OCI-M1 (cell line): ENCODE data around the gene TRIM59.
A peak's percentile ranks its signal among the peaks of the same experiment; 100 is the strongest.

Experiments used
- DNase-seq: peaks from one replicate; lab custom pipeline; 2025; lab: John Stamatoyannopoulos, UW

The TRIM59 gene

DNA sequence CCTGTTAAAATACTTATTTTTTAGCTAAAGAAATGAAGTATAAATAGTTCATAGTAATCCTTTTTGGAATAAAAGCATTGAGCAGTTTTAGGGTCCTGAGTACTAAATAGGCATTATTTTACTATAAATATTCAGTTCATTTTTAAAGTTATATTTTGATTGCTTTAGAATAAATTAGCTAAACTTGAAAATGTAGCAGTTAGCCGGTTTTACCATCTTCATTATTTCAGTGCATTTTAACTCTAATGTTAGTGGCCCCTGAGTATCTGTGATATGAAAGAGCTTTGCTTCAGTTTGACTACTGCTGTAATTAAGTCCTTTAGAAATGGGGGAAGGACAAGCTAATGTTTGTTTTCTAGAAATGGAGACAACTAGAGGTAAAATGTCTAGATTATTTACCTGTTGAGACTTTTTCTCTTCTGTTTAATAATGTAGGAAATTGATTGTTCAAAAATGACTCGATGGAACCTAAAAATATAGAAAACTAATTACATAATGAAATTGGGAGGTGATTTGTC lies 46.5 kb downstream of the TRIM59 start:
- peak; percentile 27 for DNase-seq

DNA sequence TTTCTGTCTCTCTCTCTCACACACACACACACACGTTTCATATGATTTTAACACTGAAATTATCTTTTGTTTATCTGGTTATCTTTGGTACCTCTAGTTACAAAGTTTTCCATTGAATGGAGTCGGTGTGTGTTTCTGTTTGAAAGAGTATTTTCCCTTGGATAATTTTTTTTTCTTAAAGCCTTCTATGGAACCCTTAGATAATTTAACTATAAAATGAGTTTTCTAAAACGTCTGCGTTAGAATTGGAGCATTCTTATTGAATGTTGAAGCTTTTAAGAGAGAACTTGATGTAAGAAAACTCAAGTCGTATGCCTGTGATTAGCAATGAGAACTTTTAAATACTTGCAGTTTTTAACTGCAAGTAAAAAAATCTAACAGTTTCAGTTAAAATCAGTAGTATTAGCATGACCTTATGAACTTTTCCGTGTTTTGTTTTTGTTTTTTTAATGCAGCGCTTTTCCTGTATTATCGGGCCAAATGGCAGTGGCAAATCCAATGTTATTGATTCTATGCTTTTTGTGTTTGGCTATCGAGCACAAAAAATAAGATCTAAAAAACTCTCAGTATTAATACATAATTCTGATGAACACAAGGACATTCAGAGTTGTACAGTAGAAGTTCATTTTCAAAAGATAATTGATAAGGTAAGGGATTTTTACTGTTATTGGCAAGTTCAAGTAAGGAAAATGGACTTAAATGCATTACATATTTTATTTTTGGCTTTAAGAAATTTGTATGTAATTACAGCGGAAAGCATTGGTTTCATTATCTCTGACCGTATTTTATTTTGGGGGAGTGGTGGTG lies 47.2 kb downstream of the TRIM59 start:
- no peak for DNase-seq

DNA sequence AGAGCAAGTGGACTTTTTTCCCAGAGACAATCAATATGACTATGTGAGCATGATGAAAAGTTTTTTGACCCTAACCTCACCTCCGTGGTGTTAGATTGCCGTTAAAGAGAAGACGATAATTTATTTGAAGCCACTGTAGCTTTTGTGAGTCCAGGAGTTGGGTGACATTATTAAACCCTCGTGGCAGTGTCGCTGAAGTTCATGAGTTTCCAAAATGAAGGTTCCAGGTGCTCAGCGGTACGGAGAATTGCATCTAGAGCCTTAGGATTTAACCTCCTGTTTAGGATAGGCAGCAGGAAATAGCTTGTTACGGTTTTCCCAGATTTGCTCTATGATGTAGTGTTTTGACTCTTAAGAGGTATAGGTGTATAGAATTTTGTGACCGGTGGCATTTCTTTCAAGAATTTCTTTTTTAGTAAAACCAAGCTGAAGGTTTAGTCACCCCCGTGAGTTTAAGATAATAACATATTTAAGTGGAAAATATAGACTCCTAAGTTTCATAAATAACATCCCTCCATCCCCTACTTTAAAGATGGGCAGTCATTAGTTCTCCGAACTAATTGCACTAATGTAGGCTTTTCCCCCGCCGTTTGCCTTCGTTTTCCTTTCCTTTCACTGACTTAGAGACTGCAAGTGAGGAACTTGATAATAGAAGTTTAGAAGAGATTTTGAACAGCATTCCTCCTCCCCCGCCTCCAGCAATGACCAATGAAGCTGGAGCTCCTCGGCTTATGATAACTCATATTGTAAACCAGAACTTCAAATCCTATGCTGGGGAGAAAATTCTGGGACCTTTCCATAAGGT lies 48.1 kb downstream of the TRIM59 start:
- DNase-seq = peak; percentile 83

DNA sequence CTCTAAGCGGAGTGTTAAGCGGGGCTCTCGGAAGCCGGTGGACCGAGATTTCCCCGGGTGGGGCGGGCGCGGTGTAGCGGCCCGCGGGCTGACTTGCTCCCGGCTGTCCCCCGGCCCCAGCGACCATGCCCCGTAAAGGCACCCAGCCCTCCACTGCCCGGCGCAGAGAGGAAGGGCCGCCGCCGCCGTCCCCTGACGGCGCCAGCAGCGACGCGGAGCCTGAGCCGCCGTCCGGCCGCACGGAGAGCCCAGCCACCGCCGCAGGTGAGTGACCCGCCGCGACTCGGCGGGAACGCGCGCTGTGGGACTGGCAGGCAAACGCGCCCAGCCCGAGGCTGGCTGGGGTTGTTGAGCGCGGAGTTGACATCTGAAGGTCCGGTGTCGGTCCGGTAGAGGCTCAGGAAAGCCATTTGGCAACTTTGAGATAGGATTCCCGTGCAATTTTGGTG lies 48.9 kb downstream of the TRIM59 start:
- peak; percentile 28 for DNase-seq

DNA sequence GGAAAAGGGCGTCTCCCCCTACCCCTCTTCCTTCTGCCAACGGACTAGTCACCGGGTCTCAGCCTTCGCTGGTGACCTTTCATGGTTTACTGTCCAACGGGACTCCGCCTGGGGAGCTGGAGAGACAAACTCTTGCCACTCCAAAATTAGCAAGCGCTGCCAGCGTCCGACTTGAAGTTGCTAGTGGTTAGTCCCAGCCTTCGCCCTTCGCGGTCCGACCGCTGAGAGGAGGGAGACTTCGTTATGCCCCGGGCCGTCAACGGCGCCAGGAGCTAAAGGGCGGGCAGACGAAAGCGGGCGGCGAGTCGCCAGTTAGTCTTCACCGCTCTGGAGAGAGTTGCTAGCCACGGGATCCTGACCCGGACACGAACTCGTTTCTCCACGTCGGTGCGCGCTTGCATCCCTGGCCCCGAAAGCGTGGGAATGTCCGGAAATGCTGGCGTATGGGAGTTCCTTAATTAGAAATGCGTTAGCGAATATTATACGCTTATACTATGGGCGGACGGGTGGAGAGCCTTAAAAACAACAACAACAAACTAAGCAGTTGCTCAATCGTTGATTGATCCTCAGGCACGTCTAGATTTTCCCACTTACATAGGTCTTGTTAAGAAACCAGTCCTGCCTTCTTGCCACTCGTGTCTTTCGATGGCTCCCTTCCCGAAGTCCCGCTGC lies 49.4 kb downstream of the TRIM59 start:
- peak; percentile 45 for DNase-seq

DNA sequence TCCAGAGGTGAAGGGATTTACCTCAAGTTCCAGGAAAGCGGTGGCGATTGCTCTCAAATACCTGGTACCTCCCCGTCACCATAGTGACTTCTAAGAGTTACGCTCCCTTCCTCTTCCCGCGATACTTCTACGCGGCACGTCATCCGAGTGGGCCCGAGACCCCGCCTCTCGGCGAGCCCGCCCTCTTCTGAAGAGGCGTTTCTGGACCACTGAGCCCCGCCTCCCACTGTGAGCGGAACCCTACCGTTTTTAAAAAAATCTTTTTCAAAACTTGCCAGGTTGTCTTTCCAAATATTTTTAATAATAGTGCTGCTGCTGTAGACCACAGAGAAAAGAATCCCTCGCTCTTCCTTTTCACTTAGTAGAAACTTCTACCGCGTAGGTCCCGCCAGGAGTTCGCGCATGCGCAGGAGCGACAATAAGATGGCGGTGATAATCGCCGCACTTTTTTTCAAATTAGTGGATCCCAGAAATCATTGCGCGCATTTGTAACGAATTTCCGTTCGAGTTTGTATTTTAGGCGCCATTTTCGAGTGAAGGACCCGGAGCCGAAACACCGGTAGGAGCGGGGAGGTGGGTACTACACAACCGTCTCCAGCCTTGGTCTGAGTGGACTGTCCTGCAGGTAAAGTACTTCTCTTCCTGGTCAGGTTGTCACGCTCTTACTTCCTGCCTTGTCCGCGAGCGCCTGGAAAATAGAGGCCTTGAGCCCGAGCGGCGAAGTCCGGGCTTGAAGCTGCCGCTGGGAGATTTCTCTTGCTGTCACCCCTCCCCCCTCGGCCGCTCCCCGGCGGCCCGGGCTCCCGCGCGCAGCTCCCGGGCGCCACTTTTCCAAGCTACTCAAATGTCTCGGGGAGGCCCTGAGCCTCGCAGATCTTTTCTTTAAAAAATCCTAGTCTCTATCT lies 50.2 kb downstream of the TRIM59 start, which contains the start of the genes IFT80 and SMC4:
IFT80 (minus strand) TSS at position 101 of the 905 bp plus-strand sequence. CDS start 14,625 bp downstream, outside the sequence.
SMC4 (plus strand) TSS at position 526 of the 905 bp plus-strand sequence. CDS start 1,177 bp downstream, outside the sequence.
- peak; percentile 92 for DNase-seq

DNA sequence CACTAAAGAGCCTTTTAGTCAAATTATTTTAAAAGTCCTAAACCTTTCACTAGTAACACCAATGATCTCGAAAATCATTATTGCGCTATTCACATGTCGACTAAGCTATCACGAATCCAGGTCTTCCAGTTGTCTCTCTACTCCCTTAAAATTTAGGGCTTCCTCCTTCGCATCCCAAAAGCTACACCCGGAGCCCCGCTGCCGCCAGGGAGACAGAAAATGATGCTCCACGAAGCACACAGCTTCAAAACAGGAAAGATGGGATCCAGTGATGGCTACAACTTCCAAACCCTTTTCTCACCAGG lies 50.8 kb downstream of the TRIM59 start:
- no peak for DNase-seq

DNA sequence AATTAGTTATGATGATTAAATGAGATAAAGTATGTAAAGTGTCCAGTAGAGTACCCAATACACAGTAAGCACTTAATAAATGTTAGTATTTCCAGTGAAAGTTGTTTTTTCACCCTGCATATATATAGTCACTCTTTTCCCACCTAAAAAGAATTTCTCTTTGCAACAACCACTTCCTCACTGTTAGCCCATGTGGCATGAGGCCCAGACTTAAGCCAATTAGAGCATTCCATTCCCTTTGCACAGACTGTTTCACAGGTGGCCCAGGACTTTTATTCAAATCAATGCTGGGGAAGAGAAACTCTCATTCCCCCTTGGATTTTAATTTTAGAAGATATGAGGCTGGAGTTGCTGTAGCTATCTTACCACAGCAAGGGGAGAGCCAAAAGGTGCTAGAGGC lies 54.3 kb downstream of the TRIM59 start:
- DNase-seq = peak; percentile 27

DNA sequence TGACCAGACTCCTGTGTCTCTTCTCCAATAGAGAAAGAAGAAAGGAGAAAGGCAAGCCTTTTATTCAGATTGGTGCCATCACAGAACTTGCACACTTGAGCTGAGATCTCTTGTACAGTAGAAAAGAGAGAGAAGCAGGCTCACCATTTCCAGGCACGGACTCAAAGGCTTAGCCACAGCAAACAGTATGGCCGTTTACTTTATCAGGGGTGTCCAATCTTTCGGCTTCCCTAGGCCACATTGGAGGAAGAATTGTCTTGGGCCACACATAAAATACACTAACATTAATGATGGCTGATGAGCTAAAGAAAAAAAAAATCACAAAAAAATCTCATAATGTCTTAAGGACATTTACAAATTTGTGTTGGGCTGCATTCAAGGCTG lies 55.6 kb downstream of the TRIM59 start:
- peak; percentile 79 for DNase-seq

DNA sequence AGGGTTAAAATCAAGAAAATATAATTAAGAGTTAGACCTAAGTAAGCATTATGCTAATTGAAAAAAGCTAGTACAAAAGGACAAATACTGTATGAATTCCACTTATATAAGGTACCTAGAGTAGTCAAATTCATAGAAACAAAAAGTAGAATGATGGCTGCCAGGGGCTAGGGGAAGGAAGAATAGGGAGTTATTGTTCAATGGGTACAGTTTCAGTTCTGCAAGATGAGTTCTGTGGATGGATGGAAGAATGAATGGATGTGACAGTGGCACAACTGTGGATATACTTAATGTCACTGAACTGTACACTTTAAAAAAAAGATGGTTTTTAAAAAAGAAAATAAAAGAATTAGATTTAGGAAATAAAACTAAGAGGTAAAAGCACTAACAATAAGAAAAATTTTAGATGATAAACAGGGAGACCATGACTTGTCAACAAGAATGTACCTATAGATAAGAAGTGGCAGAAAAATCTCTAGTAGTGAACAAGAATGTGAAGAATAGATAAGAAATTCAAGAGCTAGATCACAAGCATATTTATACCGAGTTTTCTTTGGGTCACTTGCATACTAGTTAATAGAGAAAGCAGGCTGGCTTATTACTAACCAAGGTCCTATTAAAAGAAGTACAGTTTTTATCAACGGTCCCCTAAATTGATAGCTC lies 56.1 kb downstream of the TRIM59 start:
- DNase-seq = peak; percentile 79

DNA sequence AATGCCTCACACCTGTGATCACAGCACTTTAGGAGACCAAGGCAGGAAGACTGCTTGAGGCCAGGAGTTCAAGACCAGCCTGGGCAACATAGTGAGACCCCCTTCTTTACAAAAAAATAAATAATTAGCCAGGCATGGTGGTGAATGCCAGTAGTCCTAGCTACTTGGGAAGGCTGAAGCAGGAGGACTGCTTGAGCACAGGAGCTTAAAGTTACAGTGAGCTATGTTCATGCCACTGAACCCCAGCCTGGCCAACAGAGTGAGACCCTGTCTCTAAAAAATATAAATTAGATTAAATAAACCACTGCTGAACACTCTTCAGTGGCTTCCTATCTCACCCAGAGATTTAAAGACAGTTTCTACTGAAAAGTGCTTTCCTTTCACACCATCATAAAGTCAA lies 56.8 kb downstream of the TRIM59 start:
- no peak for DNase-seq

DNA sequence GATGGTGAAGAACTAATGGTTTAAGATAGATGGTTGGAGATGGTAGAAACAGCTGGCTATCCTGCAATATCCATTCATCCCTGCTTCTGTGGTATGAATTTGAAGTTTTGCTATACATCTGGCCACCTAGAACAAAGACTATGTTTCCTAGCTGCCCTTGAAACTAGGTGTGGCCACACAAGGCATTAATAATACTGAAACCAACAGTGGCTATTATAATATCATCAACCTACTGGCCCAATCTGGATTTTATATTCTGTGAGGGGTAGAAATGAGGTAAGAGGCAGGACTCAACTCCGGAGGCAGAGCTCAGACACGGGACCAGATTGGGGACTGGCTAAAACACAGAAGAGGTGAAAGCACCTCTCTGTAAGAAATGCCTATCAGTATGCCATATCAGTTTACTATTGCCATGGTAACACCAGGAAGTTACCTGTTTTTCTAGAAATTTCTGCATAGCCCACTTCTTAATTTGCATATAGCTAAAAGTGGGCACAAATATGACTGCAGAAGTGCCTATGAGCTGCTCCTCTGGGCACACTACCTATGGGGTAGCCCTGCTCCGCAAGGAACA lies 58.9 kb downstream of the TRIM59 start:
- no peak for DNase-seq
